Hair follicular keratinocyte (primary cell): ENCODE data around the gene PDGFC. TPM values are rescaled to one million over a fixed set of nuclear protein-coding genes. Genes with fewer than 3 reads are reported as not detected.

Experiments
- total RNA-seq: library from RNA; depleted of rRNA; stranded (reverse); fragments of >200 nt; gene quantifications from 2 replicates; pipeline ENCODE4 v1.2.3, GENCODE V29; 2015

The PDGFC gene
- total RNA-seq, result 26.4 and 31.8 TPM in 2 replicates

GRCh38 chr4:156971676-156972378, at the start of gene PDGFC:
PDGFC (minus strand) TSS chr4:156971799; CDS start chr4:156970903, 896 bp downstream.

Other genes starting within 250 kb of the PDGFC start
- 0.47 and 1.0 TPM in 2 replicates for gene GLRB, start 104.4 kb upstream of the PDGFC start, total RNA-seq
- gene GRIA2, start 248.9 kb upstream of the PDGFC start, total RNA-seq, result not detected in 2 replicates